ENCODE data around the gene SPEM3.
A peak's percentile ranks its signal among the peaks of the same experiment; 100 is the strongest.

Gene SPEM3

GRCh38 chr17:7403977-7404736 is 24.5 kb upstream of the SPEM3 start, which contains the start of gene TMEM256:
TMEM256 (minus strand) TSS chr17:7404097; CDS start chr17:7404084, 13 bp downstream.
- DNase-seq (ENCODE audit: low read depth), result peak; percentile 90

GRCh38 chr17:7404737-7405349 is 23.8 kb upstream of the SPEM3 start:
- DNase-seq (ENCODE audit: low read depth), result no peak

DNA sequence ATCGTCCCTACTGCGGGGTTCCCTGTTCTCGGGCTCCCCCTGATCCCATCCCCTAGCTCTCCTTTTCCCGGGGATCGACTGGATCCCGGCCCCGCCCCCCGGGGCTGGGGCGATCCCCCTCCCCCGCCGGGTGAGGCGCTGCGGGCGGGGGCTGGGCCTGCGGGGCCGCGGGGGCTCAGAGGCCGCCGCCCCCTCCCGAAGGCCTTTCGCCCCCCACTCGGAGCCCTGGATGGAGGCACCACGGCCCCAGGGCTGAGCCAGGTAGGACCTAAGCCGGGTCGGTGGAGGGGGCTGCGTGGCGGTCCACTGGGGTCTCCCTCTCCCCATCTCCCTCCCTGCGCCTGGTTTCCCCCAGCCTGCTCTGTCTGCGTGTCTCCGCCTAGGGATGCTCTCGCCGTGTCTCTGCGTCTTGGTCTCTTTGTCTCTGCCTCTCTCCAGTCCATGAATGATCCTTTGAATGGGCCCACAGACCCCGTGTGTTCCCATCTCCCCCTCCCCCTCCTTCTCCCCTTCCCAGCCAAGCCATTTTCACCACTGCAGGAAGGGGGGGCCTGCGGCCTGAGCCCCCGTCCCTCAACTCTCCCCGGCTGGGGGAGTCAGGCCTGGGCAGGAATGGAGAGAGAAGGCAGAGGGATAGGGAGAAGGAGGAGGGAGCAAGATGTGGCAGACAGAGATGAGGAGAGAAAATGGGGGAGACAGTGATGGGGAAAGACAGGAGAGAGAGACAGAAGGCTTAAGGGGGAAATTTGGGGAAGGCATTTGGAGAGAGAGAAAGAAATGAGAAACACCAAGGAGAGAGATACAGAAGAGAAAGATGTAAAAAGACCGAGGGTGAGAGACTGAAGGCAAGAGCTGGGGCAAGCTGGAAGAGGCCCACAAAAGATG is 23.1 kb upstream of the SPEM3 start:
- no peak for DNase-seq (ENCODE audit: low read depth)

- no peak for DNase-seq (ENCODE audit: low read depth)
These were observed 22.3 kb upstream of the SPEM3 start for GRCh38 chr17:7406235-7406825.

- DNase-seq (ENCODE audit: low read depth), result no peak
These were observed 21.6 kb upstream of the SPEM3 start for GRCh38 chr17:7407082-7407481.

DNA sequence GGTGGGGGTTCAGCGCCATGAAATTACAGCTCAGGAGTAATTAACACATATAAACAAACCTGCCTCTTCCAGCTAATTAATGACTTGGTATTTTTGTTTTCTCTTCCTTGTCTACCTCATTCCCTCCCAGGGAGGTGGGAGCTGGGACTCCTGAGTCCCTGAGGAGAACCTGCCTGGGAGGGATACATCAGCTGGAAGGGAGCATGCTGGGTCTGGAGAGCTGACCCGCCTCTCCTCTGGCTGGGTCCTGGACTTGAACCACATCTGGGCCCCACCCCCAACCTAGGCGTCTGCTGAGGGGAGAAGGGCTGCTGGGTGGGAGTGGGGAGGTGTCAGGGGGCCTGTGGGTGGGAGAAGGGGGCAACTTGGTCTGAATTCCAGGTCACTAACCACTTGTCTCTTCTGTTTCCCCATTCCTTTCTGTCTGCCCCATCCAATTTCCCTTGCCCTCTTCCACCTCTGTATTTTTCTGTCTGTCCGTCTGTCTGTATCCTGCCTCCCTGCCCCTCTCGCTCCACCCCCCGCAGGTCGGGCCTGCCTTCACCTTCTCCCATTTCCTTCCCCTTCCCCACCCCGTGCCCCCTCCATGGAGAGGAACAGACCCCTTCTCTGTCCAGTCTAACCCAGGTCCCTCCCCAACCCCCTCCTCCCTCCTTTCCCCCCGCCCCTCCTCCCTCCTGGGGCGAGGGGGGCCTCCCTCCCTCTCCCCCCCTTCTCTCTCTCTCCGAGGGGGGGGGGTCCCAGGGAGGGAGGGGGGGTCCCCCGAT is 21.0 kb upstream of the SPEM3 start, which contains the start of gene NLGN2:
TSS of gene NLGN2 (plus strand) at position 361 of the 767 bp plus-strand sequence. CDS start 411 bp downstream, outside the sequence.
- DNase-seq (ENCODE audit: low read depth), result no peak

DNA sequence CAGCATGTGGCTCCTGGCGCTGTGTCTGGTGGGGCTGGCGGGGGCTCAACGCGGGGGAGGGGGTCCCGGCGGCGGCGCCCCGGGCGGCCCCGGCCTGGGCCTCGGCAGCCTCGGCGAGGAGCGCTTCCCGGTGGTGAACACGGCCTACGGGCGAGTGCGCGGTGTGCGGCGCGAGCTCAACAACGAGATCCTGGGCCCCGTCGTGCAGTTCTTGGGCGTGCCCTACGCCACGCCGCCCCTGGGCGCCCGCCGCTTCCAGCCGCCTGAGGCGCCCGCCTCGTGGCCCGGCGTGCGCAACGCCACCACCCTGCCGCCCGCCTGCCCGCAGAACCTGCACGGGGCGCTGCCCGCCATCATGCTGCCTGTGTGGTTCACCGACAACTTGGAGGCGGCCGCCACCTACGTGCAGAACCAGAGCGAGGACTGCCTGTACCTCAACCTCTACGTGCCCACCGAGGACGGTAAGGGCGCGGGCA is 20.4 kb upstream of the SPEM3 start:
- no peak for DNase-seq (ENCODE audit: low read depth)

DNA sequence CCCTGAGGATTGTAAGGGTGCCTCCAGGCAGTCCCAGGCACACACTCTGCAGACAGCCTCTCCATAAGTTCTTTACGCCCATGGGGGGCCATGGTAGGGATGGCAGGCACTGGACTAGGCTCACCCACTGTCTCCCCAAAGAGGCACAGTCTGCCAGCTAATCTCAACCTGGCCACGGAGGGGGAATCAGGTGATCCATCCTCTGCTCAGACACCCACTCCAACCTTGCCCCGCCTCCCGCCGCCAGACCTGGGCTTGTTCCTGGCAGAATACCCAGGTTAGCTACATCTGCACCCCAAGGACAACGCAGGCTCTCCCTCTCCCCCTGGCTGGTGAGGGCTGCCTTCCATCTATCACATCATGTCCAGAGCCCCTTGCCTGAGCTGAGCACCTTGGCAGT is 19.8 kb upstream of the SPEM3 start:
- no peak for DNase-seq (ENCODE audit: low read depth)

GRCh38 chr17:7409716-7410115 is 18.9 kb upstream of the SPEM3 start:
- DNase-seq (ENCODE audit: low read depth), result no peak

DNA sequence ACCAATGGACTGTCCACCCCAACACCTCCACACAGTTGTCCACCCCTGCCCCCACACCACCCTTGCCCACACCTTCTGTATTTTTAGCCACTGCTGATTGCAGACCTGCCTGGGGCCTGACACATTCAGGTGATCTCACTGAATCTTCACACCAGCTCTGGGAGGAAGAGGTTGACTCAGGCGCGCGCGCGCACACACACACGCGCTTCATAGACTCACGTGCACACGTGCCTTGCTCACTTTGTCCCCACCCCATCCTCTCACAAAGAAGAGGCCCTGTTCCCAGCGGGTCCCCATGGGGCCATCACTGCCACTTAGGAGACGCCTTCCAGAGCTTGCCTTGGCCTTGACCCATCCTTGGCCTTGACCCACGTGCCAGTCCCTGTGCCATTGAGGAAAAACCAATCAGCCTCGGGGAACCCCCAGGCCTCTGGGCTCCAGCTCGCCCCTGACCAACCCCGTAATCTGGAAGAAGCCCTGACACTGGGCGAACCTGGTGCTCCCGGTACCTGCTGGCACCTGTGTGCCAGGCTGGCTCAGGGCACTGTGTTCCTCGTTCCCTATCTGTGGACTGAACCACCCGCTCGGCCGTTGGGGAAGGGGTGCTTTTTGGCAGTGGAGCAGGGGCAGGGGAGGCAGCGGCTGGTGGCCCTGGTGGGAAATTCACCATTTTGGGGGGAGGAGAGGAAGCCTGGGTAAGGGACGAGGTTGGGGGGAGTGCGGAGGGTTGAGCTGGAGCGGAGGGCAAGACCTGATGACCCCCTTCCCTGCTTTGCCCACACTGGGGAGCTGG is 17.8 kb upstream of the SPEM3 start:
- no peak for DNase-seq (ENCODE audit: low read depth)

GRCh38 chr17:7411427-7411750 is 17.3 kb upstream of the SPEM3 start:
- DNase-seq (ENCODE audit: low read depth), result no peak

- DNase-seq (ENCODE audit: low read depth), result no peak
These were observed 15.2 kb upstream of the SPEM3 start for GRCh38 chr17:7413346-7413985.

GRCh38 chr17:7414837-7415236 is 13.8 kb upstream of the SPEM3 start:
- no peak for DNase-seq (ENCODE audit: low read depth)

- DNase-seq (ENCODE audit: low read depth), result no peak
These were observed 12.9 kb upstream of the SPEM3 start for GRCh38 chr17:7415784-7416183.

GRCh38 chr17:7416323-7416722 is 12.3 kb upstream of the SPEM3 start:
- no peak for DNase-seq (ENCODE audit: low read depth)

GRCh38 chr17:7417056-7417655 is 11.5 kb upstream of the SPEM3 start:
- DNase-seq (ENCODE audit: low read depth), result no peak

DNA sequence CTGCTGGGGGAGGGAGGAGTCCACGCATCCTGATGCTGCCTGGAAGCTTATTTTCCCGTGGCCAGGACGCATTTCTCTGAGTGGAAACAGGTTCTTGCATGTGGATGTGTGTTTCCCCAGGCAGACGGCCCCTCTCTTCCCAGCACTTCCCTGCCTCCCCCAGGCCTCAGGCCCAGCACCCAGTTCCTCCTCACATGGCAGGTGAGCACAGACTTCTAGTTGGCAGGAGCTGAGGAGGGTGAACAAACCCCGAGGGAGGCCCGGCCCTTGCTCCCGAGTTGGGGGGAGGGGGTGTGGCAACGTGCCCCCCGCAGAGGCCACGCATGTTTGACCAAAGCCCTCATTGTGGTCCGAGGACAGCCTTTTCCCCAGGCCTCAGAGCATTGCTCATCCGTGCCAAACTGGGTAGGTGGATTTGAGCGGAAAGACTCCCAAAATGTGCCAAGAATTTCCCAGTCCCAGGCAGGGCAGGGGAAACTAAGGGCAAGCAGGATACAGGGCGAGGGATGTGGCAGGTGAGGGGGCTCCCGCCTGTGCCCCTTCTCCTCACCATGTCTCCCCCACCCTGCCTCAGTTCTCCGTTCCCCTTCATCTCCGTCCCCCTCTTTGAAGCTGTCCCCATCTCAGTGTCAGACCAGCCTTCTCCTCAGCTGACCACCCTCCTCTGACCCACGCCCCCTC is 10.0 kb upstream of the SPEM3 start:
- no peak for DNase-seq (ENCODE audit: low read depth)

- DNase-seq (ENCODE audit: low read depth), result no peak
These were observed 8.6 kb upstream of the SPEM3 start, which contains the start of gene SPEM1 for GRCh38 chr17:7419819-7420610. SPEM1 (plus strand) TSS chr17:7420324; CDS start chr17:7420385, 61 bp downstream.

Measured in stimulated activated CD8-positive, alpha-beta memory T cell treated with anti-CD3 and anti-CD28 coated beads, Interleukin-12 subunit alpha, Interleukin-12 subunit beta, amount 100 ng/mL, for 1 hour (primary cell).